ENCODE results near the gene SGTB. TPM values are rescaled to one million over a fixed set of nuclear protein-coding genes. Genes with fewer than 3 reads are reported as not detected.

The SGTB gene
- total and polyA plus RNA-seq, 2 donors from 2014 or later: 1.6 to 8.8 TPM

DNA sequence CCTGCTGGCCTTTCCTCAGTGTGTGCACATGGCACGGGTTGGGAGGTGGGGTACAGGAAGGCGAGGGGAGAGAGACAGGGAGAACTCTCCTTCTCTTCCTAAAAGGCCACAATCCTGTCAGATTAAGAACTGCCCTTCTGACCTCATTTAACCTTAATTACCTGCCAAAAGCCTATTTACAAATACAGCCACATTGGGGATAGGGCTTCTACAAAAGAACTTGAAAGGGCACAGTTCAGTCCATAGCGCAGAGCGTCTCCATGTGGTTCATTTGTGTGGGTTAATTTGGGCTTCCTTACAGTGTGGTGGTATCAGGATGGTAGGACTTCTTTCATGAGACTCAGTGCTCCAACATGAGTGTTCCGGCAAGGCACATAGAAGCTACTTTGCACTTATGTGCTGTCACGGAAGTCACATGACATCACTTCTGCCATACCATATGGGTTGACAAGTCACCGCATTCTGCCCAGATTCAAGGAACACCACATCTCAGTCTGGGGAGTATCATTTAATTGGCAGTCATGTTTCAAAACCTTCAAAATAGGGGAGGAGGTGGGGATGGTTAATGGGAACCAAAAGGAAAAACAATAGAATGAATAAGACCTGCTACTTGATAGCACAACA lies 46.9 kb upstream of the SGTB start:
- Histone ChIP-seq H3K27me3 (ENCODE audit: control insufficient read depth, insufficient read depth, low read length) (no peaks in the 10 kb centered on the region), H3K9ac (ENCODE audit: low read length in 3 of 3) (no peak overlapping the region), H3K4me1 (ENCODE audit: control insufficient read depth in 2 of 3, insufficient read depth in 2 of 3, low read depth in 1 of 3, low read length in 3 of 3) (no peaks in the 10 kb centered on the region), H3K9me3 (ENCODE audit: control insufficient read depth in 2 of 3, insufficient read depth in 1 of 3, low read length in 3 of 3) (no peaks in the 10 kb centered on the region), H3K27ac (ENCODE audit: low read depth in 2 of 2, low read length in 2 of 2) (no peak overlapping the region), H3K4me3 (ENCODE audit: low read length in 3 of 3) (no peak overlapping the region), H3K36me3 (ENCODE audit: control insufficient read depth in 2 of 3, insufficient read depth in 3 of 3, low read length in 3 of 3) (no peaks in the 10 kb centered on the region)
- DNase-seq: no peak
- intact Hi-C loops (cut with DNase I): no loop called here
- TF ChIP-seq, protein P1, sequence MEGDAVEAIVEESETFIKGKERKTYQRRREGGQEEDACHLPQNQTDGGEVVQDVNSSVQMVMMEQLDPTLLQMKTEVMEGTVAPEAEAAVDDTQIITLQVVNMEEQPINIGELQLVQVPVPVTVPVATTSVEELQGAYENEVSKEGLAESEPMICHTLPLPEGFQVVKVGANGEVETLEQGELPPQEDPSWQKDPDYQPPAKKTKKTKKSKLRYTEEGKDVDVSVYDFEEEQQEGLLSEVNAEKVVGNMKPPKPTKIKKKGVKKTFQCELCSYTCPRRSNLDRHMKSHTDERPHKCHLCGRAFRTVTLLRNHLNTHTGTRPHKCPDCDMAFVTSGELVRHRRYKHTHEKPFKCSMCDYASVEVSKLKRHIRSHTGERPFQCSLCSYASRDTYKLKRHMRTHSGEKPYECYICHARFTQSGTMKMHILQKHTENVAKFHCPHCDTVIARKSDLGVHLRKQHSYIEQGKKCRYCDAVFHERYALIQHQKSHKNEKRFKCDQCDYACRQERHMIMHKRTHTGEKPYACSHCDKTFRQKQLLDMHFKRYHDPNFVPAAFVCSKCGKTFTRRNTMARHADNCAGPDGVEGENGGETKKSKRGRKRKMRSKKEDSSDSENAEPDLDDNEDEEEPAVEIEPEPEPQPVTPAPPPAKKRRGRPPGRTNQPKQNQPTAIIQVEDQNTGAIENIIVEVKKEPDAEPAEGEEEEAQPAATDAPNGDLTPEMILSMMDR (IDR thresholded peaks at IDR 0.05; ENCODE audit: borderline replicate concordance, extremely low read depth, insufficient read depth): no peak
- no peak for FAIRE-seq

DNA sequence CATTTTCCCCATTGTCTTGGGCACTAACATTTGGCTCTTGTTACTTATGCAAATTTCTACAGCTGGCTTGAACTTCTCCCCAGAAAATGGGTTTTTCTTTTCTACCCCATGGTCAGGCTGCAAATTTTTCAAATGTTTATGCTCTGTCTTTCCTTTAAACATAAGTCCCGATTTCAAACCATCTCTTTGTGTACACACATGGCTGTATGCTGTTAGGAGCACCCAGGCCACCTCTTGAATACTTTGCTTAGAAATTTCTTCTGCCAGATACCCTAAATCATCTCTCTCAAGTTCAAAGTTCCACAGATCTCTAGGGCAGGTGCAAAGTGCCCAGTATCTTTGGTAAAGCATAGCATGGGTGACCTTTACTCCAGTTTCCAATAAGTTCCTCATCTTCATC lies 45.7 kb upstream of the SGTB start:
- Histone ChIP-seq H3K27ac (ENCODE audit: low read depth in 2 of 2, low read length in 2 of 2) (no peak overlapping the region), H3K27me3 (ENCODE audit: control insufficient read depth, insufficient read depth, low read length) (no peaks in the 10 kb centered on the region), H3K9me3 (ENCODE audit: control insufficient read depth in 2 of 3, insufficient read depth in 1 of 3, low read length in 3 of 3) (no peaks in the 10 kb centered on the region), H3K36me3 (ENCODE audit: control insufficient read depth in 2 of 3, insufficient read depth in 3 of 3, low read length in 3 of 3) (no peaks in the 10 kb centered on the region), H3K4me1 (ENCODE audit: control insufficient read depth in 2 of 3, insufficient read depth in 2 of 3, low read depth in 1 of 3, low read length in 3 of 3) (no peaks in the 10 kb centered on the region), H3K9ac (ENCODE audit: low read length in 3 of 3) (no peak overlapping the region), H3K4me3 (ENCODE audit: low read length in 3 of 3) (no peak overlapping the region)
- TF ChIP-seq, protein P1 (IDR thresholded peaks at IDR 0.05; ENCODE audit: borderline replicate concordance, extremely low read depth, insufficient read depth): no peak
- intact Hi-C loops (cut with DNase I): no loop called here
- FAIRE-seq (no peak), DNase-seq (no peak)

DNA sequence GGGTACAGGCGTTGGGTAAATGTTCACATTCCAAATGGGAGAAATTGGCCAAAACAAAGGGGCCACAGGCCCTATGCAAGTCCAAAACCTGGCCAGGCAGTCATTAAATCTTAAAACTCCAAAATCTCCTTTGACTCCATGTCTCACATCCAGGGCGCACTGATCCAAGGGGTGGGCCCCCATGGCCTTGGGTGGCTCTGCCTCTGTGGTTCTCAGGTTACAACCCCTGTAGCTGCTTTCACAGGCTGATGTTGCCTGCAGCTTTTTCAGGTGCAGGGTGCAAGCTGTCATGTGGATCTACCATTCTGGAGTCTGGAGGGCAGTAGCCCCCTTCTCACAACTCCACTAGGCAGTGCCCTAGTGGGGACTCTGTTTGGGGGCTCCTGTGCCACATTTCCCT lies 44.9 kb upstream of the SGTB start:
- H3K27ac ChIP-seq (ENCODE audit: low read depth in 2 of 2, low read length in 2 of 2): no peak overlapping the region
- intact Hi-C loops (cut with DNase I): no loop called here
- H3K4me1 ChIP-seq (ENCODE audit: control insufficient read depth in 2 of 3, insufficient read depth in 2 of 3, low read depth in 1 of 3, low read length in 3 of 3): no peaks in the 10 kb centered on the region
- TF ChIP-seq, protein P1 (IDR thresholded peaks at IDR 0.05; ENCODE audit: borderline replicate concordance, extremely low read depth, insufficient read depth): no peak
- H3K4me3 ChIP-seq (ENCODE audit: low read length in 3 of 3): no peak overlapping the region
- no peaks in the 10 kb centered on the region for H3K9me3 ChIP-seq (ENCODE audit: control insufficient read depth in 2 of 3, insufficient read depth in 1 of 3, low read length in 3 of 3)
- no peak overlapping the region for H3K9ac ChIP-seq (ENCODE audit: low read length in 3 of 3)
- no peaks in the 10 kb centered on the region for H3K27me3 ChIP-seq (ENCODE audit: control insufficient read depth, insufficient read depth, low read length)
- H3K36me3 ChIP-seq (ENCODE audit: control insufficient read depth in 2 of 3, insufficient read depth in 3 of 3, low read length in 3 of 3): no peaks in the 10 kb centered on the region
- DNase-seq (no peak), FAIRE-seq (no peak)

DNA sequence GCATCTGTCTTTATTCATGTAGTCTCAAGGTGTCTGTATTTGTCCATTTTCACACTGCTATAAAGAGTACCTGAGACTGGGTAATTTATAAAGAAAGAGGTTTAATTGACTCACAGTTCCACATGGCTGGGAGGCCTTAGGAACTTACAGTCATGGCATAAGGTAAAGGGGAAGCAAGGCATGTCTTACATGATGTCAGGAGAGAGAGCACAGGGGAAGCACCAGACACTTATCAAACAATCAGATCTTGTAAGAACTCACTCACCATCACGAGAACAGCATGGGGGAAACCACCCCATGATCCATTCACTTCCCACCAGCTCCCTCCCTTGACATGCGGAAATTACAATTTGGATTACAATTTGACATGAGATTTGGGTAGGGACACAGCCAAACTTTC lies 44.3 kb upstream of the SGTB start:
- intact Hi-C loops (cut with DNase I): no loop called here
- Histone ChIP-seq H3K9ac (ENCODE audit: low read length in 3 of 3) (no peak overlapping the region), H3K27me3 (ENCODE audit: control insufficient read depth, insufficient read depth, low read length) (no peaks in the 10 kb centered on the region), H3K27ac (ENCODE audit: low read depth in 2 of 2, low read length in 2 of 2) (no peak overlapping the region), H3K36me3 (ENCODE audit: control insufficient read depth in 2 of 3, insufficient read depth in 3 of 3, low read length in 3 of 3) (no peaks in the 10 kb centered on the region), H3K4me3 (ENCODE audit: low read length in 3 of 3) (no peak overlapping the region), H3K9me3 (ENCODE audit: control insufficient read depth in 2 of 3, insufficient read depth in 1 of 3, low read length in 3 of 3) (no peaks in the 10 kb centered on the region), H3K4me1 (ENCODE audit: control insufficient read depth in 2 of 3, insufficient read depth in 2 of 3, low read depth in 1 of 3, low read length in 3 of 3) (no peaks in the 10 kb centered on the region)
- DNase-seq (no peak), FAIRE-seq (no peak)
- TF ChIP-seq, protein P1 (IDR thresholded peaks at IDR 0.05; ENCODE audit: borderline replicate concordance, extremely low read depth, insufficient read depth): no peak

Measured in kidney (tissue), 14 donors.